Psoas muscle (tissue), 8 donors: ENCODE measurements around the gene VN1R5. TPM values are rescaled to one million over a fixed set of nuclear protein-coding genes. Genes with fewer than 3 reads are reported as not detected.
"Not testable (repeated sequence)": the region's sequence is repeated elsewhere in the genome, so short reads cannot be mapped to it uniquely, and the experiment has no call there.

Experiments used
- ATAC-seq, 4 donors: fragments of 200-7000 bp; cut with Tn5 transposase; one replicate each; pipeline ENCODE4 v1.9.1; 2020; ENCODE audit warnings: moderate library complexity in 3 of 4, mild to moderate bottlenecking in 2 of 4
- DNase-seq, 2 donors: peaks; one replicate each; pipeline ENCODE4 v3.0.0-alpha.2; 2020
- H3K27ac ChIP-seq: fragments of 200-600 bp; one replicate; pipeline ENCODE4 v1.8.0; 2022
- H3K27me3 ChIP-seq, 3 donors: fragments of 200-600 bp in 1 of 3; one replicate each; pipeline versions ENCODE4 v1.6.1 to v1.8.0; 2013 to 2022; ENCODE audit warnings: low read length in 2 of 3, mild to moderate bottlenecking in 2 of 3, moderate library complexity in 1 of 3; ENCODE audit not compliant: insufficient read depth in 3 of 3
- H3K36me3 ChIP-seq, 2 donors: fragments of 200-600 bp in 1 of 2; one replicate each; pipeline versions ENCODE4 v1.6.1 to v1.8.0; 2013 to 2022; ENCODE audit warnings: low read depth in 1 of 2, mild to moderate bottlenecking in 1 of 2, moderate library complexity in 1 of 2; ENCODE audit not compliant: insufficient read depth in 1 of 2
- H3K4me1 ChIP-seq: fragments of 200-600 bp; one replicate; pipeline ENCODE4 v1.8.0; 2022
- H3K4me3 ChIP-seq: fragments of 200-600 bp; one replicate; pipeline ENCODE4 v1.8.0; 2022; ENCODE audit warnings: mild to moderate bottlenecking
- H3K9me3 ChIP-seq: fragments of 200-600 bp; one replicate; pipeline ENCODE4 v1.8.0; 2022
- WGBS, 3 donors: extraction: QIAGEN DNeasy Blood & Tissue Kit; methylation state at CpG; one replicate each; pipeline versions ENCODE4 v1.1.6 to v1.1.7; 2013; 5-methylcytosine and 5-hydroxymethylcytosine counted together
- intact Hi-C, 2 donors: fragments of 100-400 bp; cut with DNase I; formaldehyde crosslinking; loops; one replicate each; pipeline versions ENCODE4 v1.11.0 to v1.14.2; 2022
- polyA plus RNA-seq, 3 donors: library from polyadenylated mRNA; stranded (reverse); fragments of 200-250 nt; gene quantifications; one replicate each; pipeline ENCODE4 v1.2.3, GENCODE V29; 2013
- total RNA-seq, 4 donors: library from RNA; stranded (reverse); fragmentation: NEBNext Ultra II Directional in 2 of 4; extraction: Animal tissue kit (Norgen Biotek cat#: 25700) in 2 of 4; gene quantifications; one replicate each; pipeline versions ENCODE4 v1.2.1 to v1.2.4, GENCODE V29; 2021 to 2023
- TF ChIP-seq, protein P1 (sequence below): fragments of 200-600 bp; IDR thresholded peaks from one replicate; pipeline ENCODE4 v1.8.0; 2022; ENCODE audit warnings: antibody characterized with exemption
- donor health status: healthy with polysubstance abuse.
- donor health status: DM: no; HTN: no; CAD: no; lungs with moderate emphysema.
- donor health status: Bipolar disorder and iron deficiency.
- donor health status: healthy.
- donor health status: DM: yes; HTN: yes; CAD: no.
- donor health status: DM: no; HTN: no; CAD: no.
- donor health status: DM: no; HTN: no; CAD: no.
- donor health status: DM: yes; HTN: yes; CAD: no.

The VN1R5 gene
- total and polyA plus RNA-seq, 7 donors: not detected

DNA sequence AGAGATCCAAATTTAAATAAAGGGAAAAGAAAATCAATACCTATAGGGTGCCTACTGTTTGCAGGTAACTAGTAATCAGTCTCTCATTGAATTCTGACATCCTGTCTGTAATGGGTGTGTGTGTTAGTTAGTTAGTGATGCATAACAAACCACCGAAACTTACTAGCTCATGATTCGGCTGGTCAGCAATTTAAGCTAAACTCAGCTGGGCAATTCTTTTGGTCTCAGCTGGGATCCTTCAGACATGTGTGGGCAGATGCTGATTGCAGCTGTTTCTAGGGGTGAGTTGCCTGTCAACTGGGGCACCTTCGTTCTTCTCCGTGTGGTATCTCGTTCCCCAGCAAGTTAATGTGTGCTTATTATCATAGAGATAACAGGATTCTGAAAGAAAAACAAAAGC lies 43.9 kb upstream of the VN1R5 start:
- H3K27ac ChIP-seq: no peak overlapping the region
- H3K4me1 ChIP-seq: peaks cover 15% of the 10 kb centered on the region
- no peaks in the 10 kb centered on the region for H3K36me3 ChIP-seq
- H3K9me3 ChIP-seq: no peaks in the 10 kb centered on the region
- 42 to 59% (median 54%) methylated on average over 5 of the region's 5 CpGs for WGBS, 3 donors
- H3K27me3 ChIP-seq: no peaks in the 10 kb centered on the region
- intact Hi-C loops: loop anchor here in 1 of 2 donors (5.0 kb wide), 2 partner anchors 105 to 120 kb away; partner anchors contain the start of gene ZNF496
- ATAC-seq (no peak), DNase-seq (no peak)
- no peak overlapping the region for H3K4me3 ChIP-seq
- TF ChIP-seq, protein P1, sequence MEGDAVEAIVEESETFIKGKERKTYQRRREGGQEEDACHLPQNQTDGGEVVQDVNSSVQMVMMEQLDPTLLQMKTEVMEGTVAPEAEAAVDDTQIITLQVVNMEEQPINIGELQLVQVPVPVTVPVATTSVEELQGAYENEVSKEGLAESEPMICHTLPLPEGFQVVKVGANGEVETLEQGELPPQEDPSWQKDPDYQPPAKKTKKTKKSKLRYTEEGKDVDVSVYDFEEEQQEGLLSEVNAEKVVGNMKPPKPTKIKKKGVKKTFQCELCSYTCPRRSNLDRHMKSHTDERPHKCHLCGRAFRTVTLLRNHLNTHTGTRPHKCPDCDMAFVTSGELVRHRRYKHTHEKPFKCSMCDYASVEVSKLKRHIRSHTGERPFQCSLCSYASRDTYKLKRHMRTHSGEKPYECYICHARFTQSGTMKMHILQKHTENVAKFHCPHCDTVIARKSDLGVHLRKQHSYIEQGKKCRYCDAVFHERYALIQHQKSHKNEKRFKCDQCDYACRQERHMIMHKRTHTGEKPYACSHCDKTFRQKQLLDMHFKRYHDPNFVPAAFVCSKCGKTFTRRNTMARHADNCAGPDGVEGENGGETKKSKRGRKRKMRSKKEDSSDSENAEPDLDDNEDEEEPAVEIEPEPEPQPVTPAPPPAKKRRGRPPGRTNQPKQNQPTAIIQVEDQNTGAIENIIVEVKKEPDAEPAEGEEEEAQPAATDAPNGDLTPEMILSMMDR: no peak

DNA sequence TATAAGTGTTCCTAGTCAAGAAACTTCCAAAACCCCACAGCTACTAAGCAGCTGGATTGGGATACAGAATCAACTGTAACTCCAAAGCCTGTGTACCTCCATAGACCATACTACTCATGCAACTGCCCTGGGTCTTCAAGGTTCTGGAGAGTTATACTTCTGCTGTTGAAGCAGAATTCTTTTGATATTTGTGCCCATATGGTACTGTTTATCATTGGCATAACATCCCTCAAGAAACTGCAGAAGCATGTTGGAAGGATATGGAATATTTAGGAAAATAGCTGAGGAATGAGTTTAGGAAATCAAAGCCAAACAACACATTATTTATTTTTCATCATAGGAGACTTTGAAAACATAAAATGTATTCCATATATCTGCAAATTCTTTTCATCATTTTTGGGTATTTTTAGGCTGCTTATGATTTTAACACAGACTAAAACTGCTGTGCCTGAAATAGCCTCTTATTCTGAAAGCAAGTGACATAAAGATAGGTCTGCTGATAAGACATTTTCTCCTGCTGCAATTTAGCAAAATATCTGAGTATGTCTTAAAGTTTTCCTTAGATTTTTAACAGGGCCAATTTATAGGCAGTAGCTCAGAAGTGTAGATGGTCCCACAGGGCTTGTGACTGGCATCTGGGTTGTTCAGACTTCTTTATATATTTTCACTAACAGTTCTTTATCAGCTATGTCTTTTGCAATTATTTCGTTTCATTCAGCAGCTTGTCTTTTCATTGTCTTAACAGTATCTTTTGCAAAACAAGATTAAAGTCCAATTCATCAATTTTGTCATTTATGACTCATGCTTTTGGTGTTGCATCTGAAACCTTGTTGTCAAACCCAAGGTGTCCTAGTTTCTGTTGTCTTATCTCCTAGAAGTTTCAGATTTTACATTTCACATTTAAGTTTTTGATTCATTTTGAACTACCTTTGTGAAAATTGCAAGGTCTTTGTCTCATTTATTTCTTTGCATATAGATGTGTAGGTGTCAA lies 43.0 kb upstream of the VN1R5 start:
- intact Hi-C loops: loop anchor here in 1 of 2 donors (5.0 kb wide), 2 partner anchors 106 to 119 kb away; partner anchors contain the start of gene ZNF496
- no peaks in the 10 kb centered on the region for H3K27me3 ChIP-seq
- H3K9me3 ChIP-seq: no peaks in the 10 kb centered on the region
- TF ChIP-seq, protein P1: no peak
- peaks cover 15% of the 10 kb centered on the region for H3K4me1 ChIP-seq
- H3K36me3 ChIP-seq: no peaks in the 10 kb centered on the region
- no peak overlapping the region for H3K27ac ChIP-seq
- 79 to 83% (median 80%) methylated on average over 1 of the region's 1 CpG for WGBS, 3 donors
- DNase-seq: no peak
- no peak for ATAC-seq
- no peak overlapping the region for H3K4me3 ChIP-seq

DNA sequence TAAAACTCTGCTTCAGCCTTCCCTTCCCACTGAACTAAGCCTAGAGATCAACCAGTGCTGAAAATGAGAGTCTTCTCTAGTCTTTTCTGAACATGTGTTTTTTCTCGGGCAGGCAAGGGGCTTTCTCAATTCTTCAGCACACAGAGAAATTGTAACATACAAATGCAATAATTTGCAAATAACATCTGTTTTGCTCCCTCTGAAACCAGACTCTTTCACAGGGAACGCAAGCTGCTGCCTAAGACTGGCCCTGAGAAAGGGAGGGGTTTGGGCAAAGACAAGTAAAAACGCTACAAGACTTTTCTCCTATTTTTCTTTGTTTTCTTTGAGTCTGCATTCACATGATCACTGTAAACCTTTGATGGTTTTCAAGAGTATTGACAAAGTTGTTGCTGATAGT lies 39.6 kb upstream of the VN1R5 start:
- Histone ChIP-seq H3K4me1 (peaks cover 1% of the 10 kb centered on the region), H3K27ac (no peak overlapping the region), H3K36me3 (no peaks in the 10 kb centered on the region), H3K9me3 (no peaks in the 10 kb centered on the region), H3K4me3 (no peak overlapping the region), H3K27me3 (no peaks in the 10 kb centered on the region)
- WGBS, 3 donors: 25 to 33% (median 27%) methylated on average over 3 of the region's 3 CpGs
- ATAC-seq: no peak
- TF ChIP-seq, protein P1: no peak
- intact Hi-C loops: no loop called here
- no peak for DNase-seq

DNA sequence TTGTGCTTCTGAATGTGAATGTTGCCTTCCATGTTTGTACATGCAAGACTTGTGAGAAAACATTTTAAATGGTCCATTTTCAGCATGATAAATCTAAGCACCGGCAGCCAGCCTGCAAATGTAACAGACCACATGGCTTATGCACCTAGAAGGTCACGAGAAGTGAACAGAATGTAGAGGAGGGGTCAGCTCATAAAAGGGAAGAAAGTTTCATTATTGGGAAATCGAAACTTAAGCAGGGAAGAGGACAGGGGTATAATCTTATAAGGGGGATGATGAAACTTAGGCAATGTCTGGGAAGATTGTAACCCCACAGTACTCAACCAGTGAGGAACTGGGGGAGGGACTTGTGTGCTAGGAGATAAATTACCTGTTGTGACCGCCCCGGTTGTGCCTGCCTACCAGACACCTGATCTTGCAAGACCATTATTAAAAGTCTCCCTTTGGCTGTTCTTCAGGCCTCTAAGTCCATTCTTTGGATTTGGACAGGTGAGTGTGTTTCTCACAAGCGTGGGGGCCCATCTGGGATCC lies 37.7 kb upstream of the VN1R5 start:
- intact Hi-C loops: no loop called here
- Histone ChIP-seq H3K4me1 (no peaks in the 10 kb centered on the region), H3K27ac (no peak overlapping the region), H3K4me3 (no peak overlapping the region), H3K9me3 (no peaks in the 10 kb centered on the region), H3K36me3 (no peaks in the 10 kb centered on the region), H3K27me3 (no peaks in the 10 kb centered on the region)
- DNase-seq (no peak), ATAC-seq (no peak)
- TF ChIP-seq, protein P1: no peak
- 72 to 93% (median 89%) methylated on average over 6 of the region's 6 CpGs for WGBS, 3 donors

DNA sequence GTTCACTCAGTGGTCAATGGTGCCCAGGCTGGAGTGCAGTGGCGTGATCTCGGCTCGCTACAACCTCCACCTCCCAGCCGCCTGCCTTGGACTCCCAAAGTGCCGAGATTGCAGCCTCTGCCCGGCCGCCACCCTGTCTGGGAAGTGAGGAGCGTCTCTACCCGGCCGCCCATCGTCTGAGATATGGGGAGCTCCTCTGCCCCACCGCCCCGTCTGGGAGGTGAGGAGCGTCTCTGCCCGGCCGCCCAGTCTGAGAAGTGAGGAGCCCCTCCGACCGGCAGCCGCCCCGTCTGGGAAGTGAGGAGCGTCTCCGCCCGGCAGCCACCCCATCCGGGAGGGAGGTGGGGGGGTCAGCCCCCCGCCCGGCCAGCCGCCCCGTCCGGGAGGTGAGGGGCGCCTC lies 35.6 kb upstream of the VN1R5 start:
- H3K27me3 ChIP-seq, intact Hi-C loops, H3K4me3 ChIP-seq, H3K27ac ChIP-seq, H3K4me1 ChIP-seq, H3K36me3 ChIP-seq, DNase-seq, ATAC-seq, H3K9me3 ChIP-seq: not testable (repeated sequence)
- 96 to 98% (median 97%) methylated on average over 17 to 24 of the region's 30 CpGs for WGBS, 3 donors
